SK-N-SH (cell line): ENCODE results near the gene PLCB1.

ENCODE experiments used
- MXI1 ChIP-seq: IDR thresholded peaks from 2 replicates; pipeline ENCODE4 v1.6.1; 2012; ENCODE audit warnings: mild to moderate bottlenecking, low read depth, low read length, improper control_type of control experiment
- RAD21 ChIP-seq: IDR thresholded peaks from 2 replicates; pipeline ENCODE4 v1.6.1; 2012; ENCODE audit warnings: mild to moderate bottlenecking, low read length
- TCF12 ChIP-seq: IDR thresholded peaks from 2 replicates; pipeline ENCODE4 v1.4.0; 2012
- TF ChIP-seq, protein P1 (sequence below): fragments of 150-350 bp; IDR thresholded peaks from 2 replicates; pipeline ENCODE4 v1.6.1; 2016; ENCODE audit warnings: mild to moderate bottlenecking, low read depth, low read length
- TF ChIP-seq, protein P2 (sequence below): fragments of 200-600 bp; sonication (generic); IDR thresholded peaks from 2 replicates; pipeline ENCODE4 v1.6.1; 2017; ENCODE audit warnings: antibody characterized with exemption, mild to moderate bottlenecking, moderate library complexity

DNA sequence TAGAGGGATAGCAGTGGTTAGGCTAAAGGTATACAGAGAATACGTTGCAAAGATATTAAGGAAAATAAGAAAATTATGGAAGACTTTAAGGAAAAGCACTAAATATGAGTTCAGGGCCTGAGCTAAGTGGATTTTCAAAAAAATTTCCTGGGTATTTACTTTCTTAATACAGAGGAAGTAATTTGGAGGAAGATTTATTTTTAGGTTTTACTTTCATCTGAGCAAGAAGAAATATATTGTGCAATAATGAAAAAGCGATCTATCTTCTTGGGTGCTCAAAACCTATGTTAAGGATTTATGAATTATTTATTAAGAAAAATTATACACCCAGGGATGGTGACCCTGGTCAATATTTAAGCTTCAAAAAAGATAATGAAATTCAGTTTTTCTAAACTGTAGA, 224.7 kb downstream of the PLCB1 start:
- TF ChIP-seq TCF12 (no peak), RAD21 (no peak), MXI1 (no peak)
- TF ChIP-seq, protein P1, sequence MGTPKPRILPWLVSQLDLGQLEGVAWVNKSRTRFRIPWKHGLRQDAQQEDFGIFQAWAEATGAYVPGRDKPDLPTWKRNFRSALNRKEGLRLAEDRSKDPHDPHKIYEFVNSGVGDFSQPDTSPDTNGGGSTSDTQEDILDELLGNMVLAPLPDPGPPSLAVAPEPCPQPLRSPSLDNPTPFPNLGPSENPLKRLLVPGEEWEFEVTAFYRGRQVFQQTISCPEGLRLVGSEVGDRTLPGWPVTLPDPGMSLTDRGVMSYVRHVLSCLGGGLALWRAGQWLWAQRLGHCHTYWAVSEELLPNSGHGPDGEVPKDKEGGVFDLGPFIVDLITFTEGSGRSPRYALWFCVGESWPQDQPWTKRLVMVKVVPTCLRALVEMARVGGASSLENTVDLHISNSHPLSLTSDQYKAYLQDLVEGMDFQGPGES, result no peak
- TF ChIP-seq, protein P2, sequence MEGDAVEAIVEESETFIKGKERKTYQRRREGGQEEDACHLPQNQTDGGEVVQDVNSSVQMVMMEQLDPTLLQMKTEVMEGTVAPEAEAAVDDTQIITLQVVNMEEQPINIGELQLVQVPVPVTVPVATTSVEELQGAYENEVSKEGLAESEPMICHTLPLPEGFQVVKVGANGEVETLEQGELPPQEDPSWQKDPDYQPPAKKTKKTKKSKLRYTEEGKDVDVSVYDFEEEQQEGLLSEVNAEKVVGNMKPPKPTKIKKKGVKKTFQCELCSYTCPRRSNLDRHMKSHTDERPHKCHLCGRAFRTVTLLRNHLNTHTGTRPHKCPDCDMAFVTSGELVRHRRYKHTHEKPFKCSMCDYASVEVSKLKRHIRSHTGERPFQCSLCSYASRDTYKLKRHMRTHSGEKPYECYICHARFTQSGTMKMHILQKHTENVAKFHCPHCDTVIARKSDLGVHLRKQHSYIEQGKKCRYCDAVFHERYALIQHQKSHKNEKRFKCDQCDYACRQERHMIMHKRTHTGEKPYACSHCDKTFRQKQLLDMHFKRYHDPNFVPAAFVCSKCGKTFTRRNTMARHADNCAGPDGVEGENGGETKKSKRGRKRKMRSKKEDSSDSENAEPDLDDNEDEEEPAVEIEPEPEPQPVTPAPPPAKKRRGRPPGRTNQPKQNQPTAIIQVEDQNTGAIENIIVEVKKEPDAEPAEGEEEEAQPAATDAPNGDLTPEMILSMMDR, result no peak
